HFFc6 (cell line): Measurements from ENCODE around the gene MASP2. TPM values are rescaled to one million over a fixed set of nuclear protein-coding genes. Genes with fewer than 3 reads are reported as not detected.
"Not testable (repeated sequence)": the region's sequence is repeated elsewhere in the genome, so short reads cannot be mapped to it uniquely, and the experiment has no call there.

ENCODE experiments used
- DNase-seq: peaks from one replicate; pipeline ENCODE4 v3.0.0-alpha.2; 2018
- H3K27ac Mint-ChIP-seq: 2 replicates; pipeline ENCODE4 v1.8.0; 2020; ENCODE audit warnings: mild to moderate bottlenecking, mixed read lengths
- H3K27me3 Mint-ChIP-seq: 2 replicates; pipeline ENCODE4 v1.8.0; 2021; ENCODE audit warnings: mild to moderate bottlenecking, moderate library complexity, mixed read lengths; ENCODE audit not compliant: insufficient read depth
- H3K36me3 Mint-ChIP-seq: 2 replicates; pipeline ENCODE4 v1.8.0; 2021; ENCODE audit warnings: low read depth, mixed read lengths
- H3K4me1 Mint-ChIP-seq: 2 replicates; pipeline ENCODE4 v1.8.0; 2020; ENCODE audit warnings: low read depth, mixed read lengths
- H3K4me3 Mint-ChIP-seq: 2 replicates; pipeline ENCODE4 v1.8.0; 2020; ENCODE audit warnings: mild to moderate bottlenecking, moderate library complexity, mixed read lengths
- H3K9me3 Mint-ChIP-seq: 2 replicates; pipeline ENCODE4 v1.8.0; 2020; ENCODE audit warnings: mild to moderate bottlenecking, mixed read lengths
- CTCF ChIP-seq: fragments of 200-600 bp; sonication (generic); IDR thresholded peaks from 2 replicates; pipeline ENCODE4 v1.5.0; 2021; ENCODE audit warnings: antibody characterized with exemption, mild to moderate bottlenecking
- total RNA-seq, 6 experiments: library from RNA; stranded (reverse); fragmentation: NEBNext Ultra II Directional; extraction: Animal tissue kit (Norgen Biotek cat#: 25700); gene quantifications; 2 replicates in 1 of 6; 3 replicates in 5 of 6; pipeline ENCODE4 v1.2.3, GENCODE V29; 2021

Gene MASP2
- total RNA-seq, 6 experiments from 2014 or later = 0.12 TPM; not detected in 5

- Mint-ChIP-seq H3K9me3 (no peaks in the 10 kb centered on the region), H3K27me3 (peaks cover 3% of the 10 kb centered on the region; the same call in 1 of the 2 replicates), H3K27ac (no peak overlapping the region), H3K4me3 (no peak overlapping the region), H3K4me1 (no peaks in the 10 kb centered on the region), H3K36me3 (no peaks in the 10 kb centered on the region)
- TF ChIP-seq CTCF = no peak
- DNase-seq = no peak
Measured at GRCh38 chr1:11044086-11044848, 2.8 kb downstream of the MASP2 start.

GRCh38 chr1:11042995-11043874 lies 3.8 kb downstream of the MASP2 start:
- no peaks in the 10 kb centered on the region for H3K9me3 Mint-ChIP-seq
- TF ChIP-seq CTCF = no peak
- no peak overlapping the region for H3K4me3 Mint-ChIP-seq
- H3K36me3 Mint-ChIP-seq = no peaks in the 10 kb centered on the region
- H3K27ac Mint-ChIP-seq = no peak overlapping the region
- H3K4me1 Mint-ChIP-seq = no peaks in the 10 kb centered on the region
- H3K27me3 Mint-ChIP-seq = peaks cover 3% of the 10 kb centered on the region
- no peak for DNase-seq

DNA sequence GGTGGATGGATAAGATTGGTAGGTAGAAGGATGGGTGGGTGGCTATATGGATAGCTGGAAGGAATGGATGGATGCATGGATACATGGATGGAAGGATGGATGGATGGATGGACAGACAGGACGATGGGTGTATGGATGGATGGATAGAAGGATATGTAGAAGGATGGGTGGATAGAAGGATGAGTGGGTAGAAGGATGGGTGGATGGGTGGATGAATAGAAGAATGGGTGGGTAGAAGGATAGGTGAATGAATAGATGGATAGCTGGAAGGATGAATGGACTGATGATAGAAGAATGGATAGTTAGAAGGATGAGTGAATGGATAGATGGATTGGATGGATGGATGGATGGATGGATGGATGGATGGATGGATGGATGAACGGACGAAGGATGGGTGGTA lies 5.0 kb downstream of the MASP2 start:
- no peaks in the 10 kb centered on the region for H3K36me3 Mint-ChIP-seq
- no peak overlapping the region for H3K27ac Mint-ChIP-seq
- no peaks in the 10 kb centered on the region for H3K9me3 Mint-ChIP-seq
- no peak for TF ChIP-seq CTCF
- peaks cover 5% of the 10 kb centered on the region for H3K27me3 Mint-ChIP-seq
- peaks cover 7% of the 10 kb centered on the region; the same call in 1 of the 2 replicates for H3K4me1 Mint-ChIP-seq
- H3K4me3 Mint-ChIP-seq = no peak overlapping the region
- DNase-seq = no peak

DNA sequence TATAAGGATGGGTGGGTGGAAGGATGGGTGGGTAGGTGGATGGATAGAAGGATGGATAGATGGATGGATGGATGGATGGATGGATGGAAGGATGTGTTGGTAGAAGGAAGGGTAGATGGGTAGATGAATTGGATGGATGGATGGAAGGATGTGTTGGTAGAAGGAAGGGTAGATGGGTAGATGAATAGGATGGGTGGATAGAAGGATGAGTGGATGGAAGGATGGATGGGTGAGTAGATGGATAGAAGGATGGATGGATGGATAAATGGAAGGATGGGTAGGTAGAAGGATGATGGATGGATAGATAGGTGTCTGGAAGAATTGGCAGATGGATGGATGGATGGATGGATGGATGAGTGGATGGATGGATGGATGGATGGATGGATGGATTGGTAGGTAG lies 6.0 kb downstream of the MASP2 start:
- TF ChIP-seq CTCF = no peak

DNA sequence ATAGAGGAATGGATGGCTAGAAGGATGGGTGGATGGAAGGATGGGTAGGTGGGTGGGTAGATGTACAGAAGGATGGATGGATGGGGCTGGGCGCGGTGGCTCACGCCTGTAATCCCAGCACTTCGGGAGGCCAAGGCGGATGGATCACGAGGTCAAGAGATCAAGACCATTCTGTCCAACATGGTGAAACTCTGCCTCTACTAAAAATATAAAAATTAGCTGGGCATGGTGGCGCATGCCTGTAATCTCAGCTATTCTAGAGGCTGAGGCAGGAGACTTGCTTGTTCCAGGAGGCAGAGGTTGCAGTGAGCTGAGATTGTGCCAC lies 7.0 kb downstream of the MASP2 start:
- not testable (repeated sequence) for H3K27ac Mint-ChIP-seq, H3K4me1 Mint-ChIP-seq, H3K9me3 Mint-ChIP-seq, DNase-seq, H3K27me3 Mint-ChIP-seq, H3K4me3 Mint-ChIP-seq, H3K36me3 Mint-ChIP-seq

More for the DNA sequence above, 6.0 kb downstream of the MASP2 start:
- Mint-ChIP-seq H3K9me3 (no peaks in the 10 kb centered on the region), H3K36me3 (no peaks in the 10 kb centered on the region), H3K27ac (no peak overlapping the region), H3K4me1 (peaks cover 7% of the 10 kb centered on the region; the same call in 1 of the 2 replicates), H3K27me3 (peaks cover 5% of the 10 kb centered on the region), H3K4me3 (no peak overlapping the region)
- DNase-seq = no peak
